KMS-11 (cell line): ENCODE results near the gene KCNMB2.

Source experiments
- H2AFZ ChIP-seq: fragments of 200-600 bp; sonication (generic); 2 replicates; pipeline ENCODE4 v1.6.1; 2016; ENCODE audit warnings: antibody characterized with exemption, mixed run types, low read depth
- H3K27ac ChIP-seq: fragments of 200-600 bp; sonication (generic); 2 replicates; pipeline ENCODE4 v1.6.1; 2016; ENCODE audit warnings: mild to moderate bottlenecking, mixed run types
- H3K27me3 ChIP-seq: fragments of 200-600 bp; sonication (generic); 2 replicates; pipeline ENCODE4 v1.6.1; 2017; ENCODE audit warnings: mild to moderate bottlenecking, low read depth, mixed run types, moderate library complexity; ENCODE audit not compliant: insufficient read depth
- H3K36me3 ChIP-seq: fragments of 200-600 bp; sonication (generic); 2 replicates; pipeline ENCODE4 v1.6.1; 2017; ENCODE audit warnings: mild to moderate bottlenecking, mixed run types; ENCODE audit not compliant: insufficient read depth
- H3K4me1 ChIP-seq: fragments of 200-600 bp; sonication (generic); 2 replicates; pipeline ENCODE4 v1.6.1; 2016; ENCODE audit warnings: mild to moderate bottlenecking, low read depth, mixed run types; ENCODE audit not compliant: poor library complexity, severe bottlenecking
- H3K4me2 ChIP-seq: fragments of 200-600 bp; sonication (generic); 2 replicates; pipeline ENCODE4 v1.7.0; 2016; ENCODE audit warnings: mild to moderate bottlenecking, mixed run types
- H3K4me3 ChIP-seq: fragments of 200-600 bp; sonication (generic); IDR thresholded peaks from 2 replicates; pipeline ENCODE4 v1.6.1; 2017; ENCODE audit warnings: low read depth, low read length, mixed read lengths; ENCODE audit not compliant: insufficient read depth
- H3K79me2 ChIP-seq: fragments of 200-600 bp; sonication (generic); 2 replicates; pipeline ENCODE4 v1.6.1; 2016; ENCODE audit warnings: low read depth, mixed run types; ENCODE audit not compliant: insufficient read depth
- H3K9ac ChIP-seq: fragments of 200-600 bp; sonication (generic); 2 replicates; pipeline ENCODE4 v1.6.1; 2016; ENCODE audit warnings: mild to moderate bottlenecking, mixed run types
- H4K20me1 ChIP-seq: fragments of 200-600 bp; sonication (generic); 2 replicates; pipeline ENCODE4 v1.6.1; 2016; ENCODE audit warnings: mild to moderate bottlenecking, mixed run types; ENCODE audit not compliant: insufficient read depth
- CTCF ChIP-seq: fragments of 200-600 bp; sonication (generic); conservative IDR thresholded peaks from 2 replicates; pipeline ENCODE4 v1.6.1; 2017; ENCODE audit warnings: low read depth, mild to moderate bottlenecking, antibody characterized with exemption, low read length, moderate library complexity, mixed read lengths

The KCNMB2 gene

GRCh38 chr3:178802993-178803693 lies 266.9 kb downstream of the KCNMB2 start:
- no peak for TF ChIP-seq CTCF
- Histone ChIP-seq H3K27ac (no peak overlapping the region), H3K36me3 (no peaks in the 10 kb centered on the region), H3K79me2 (no peaks in the 10 kb centered on the region), H3K4me2 (no peak overlapping the region), H3K4me1 (no peaks in the 10 kb centered on the region), H3K27me3 (no peaks in the 10 kb centered on the region), H4K20me1 (no peaks in the 10 kb centered on the region), H3K4me3 (no peak overlapping the region), H2AFZ (no peak overlapping the region), H3K9ac (no peak overlapping the region)

- H3K27ac ChIP-seq: no peak overlapping the region
- no peaks in the 10 kb centered on the region for H3K4me1 ChIP-seq
- no peak overlapping the region for H3K4me3 ChIP-seq
Observed at GRCh38 chr3:178804606-178805005, 268.4 kb downstream of the KCNMB2 start.

GRCh38 chr3:178805741-178806140 lies 269.5 kb downstream of the KCNMB2 start:
- Histone ChIP-seq H3K4me2 (no peak overlapping the region), H3K36me3 (no peaks in the 10 kb centered on the region), H3K79me2 (no peaks in the 10 kb centered on the region), H3K4me3 (no peak overlapping the region), H4K20me1 (no peaks in the 10 kb centered on the region), H3K27me3 (no peaks in the 10 kb centered on the region), H3K4me1 (no peaks in the 10 kb centered on the region), H3K27ac (no peak overlapping the region), H3K9ac (no peak overlapping the region), H2AFZ (no peak overlapping the region)
- TF ChIP-seq CTCF: no peak

More at GRCh38 chr3:178804606-178805005, 268.4 kb downstream of the KCNMB2 start:
- no peak overlapping the region for H2AFZ ChIP-seq
- H3K27me3 ChIP-seq: no peaks in the 10 kb centered on the region
- no peak overlapping the region for H3K4me2 ChIP-seq
- no peak overlapping the region for H3K9ac ChIP-seq
- H3K36me3 ChIP-seq: no peaks in the 10 kb centered on the region
- no peak for TF ChIP-seq CTCF
- H4K20me1 ChIP-seq: no peaks in the 10 kb centered on the region
- H3K79me2 ChIP-seq: no peaks in the 10 kb centered on the region

GRCh38 chr3:178806651-178807050 lies 270.4 kb downstream of the KCNMB2 start:
- no peak for TF ChIP-seq CTCF
- no peak overlapping the region for H2AFZ ChIP-seq
- H3K27ac ChIP-seq: no peak overlapping the region
- H3K79me2 ChIP-seq: no peaks in the 10 kb centered on the region
- H3K4me1 ChIP-seq: no peaks in the 10 kb centered on the region
- no peaks in the 10 kb centered on the region for H3K36me3 ChIP-seq
- no peak overlapping the region for H3K9ac ChIP-seq
- no peak overlapping the region for H3K4me3 ChIP-seq
- H4K20me1 ChIP-seq: no peaks in the 10 kb centered on the region
- no peaks in the 10 kb centered on the region for H3K27me3 ChIP-seq
- H3K4me2 ChIP-seq: no peak overlapping the region
